DND-41 (cell line): ENCODE results near the gene LRRC10B.

Source experiments
- CTCF ChIP-seq: IDR thresholded peaks from 2 replicates; pipeline ENCODE4 v1.5.1; 2012; ENCODE audit warnings: borderline replicate concordance, low read length, moderate library complexity, mild to moderate bottlenecking; ENCODE audit not compliant: poor library complexity, severe bottlenecking; ENCODE audit errors: extremely low read depth
- EZH2 ChIP-seq: IDR thresholded peaks from 3 replicates; pipeline ENCODE4 v1.6.1; 2012; ENCODE audit warnings: borderline replicate concordance, low read depth, mild to moderate bottlenecking, moderate library complexity, low read length, inconsistent platforms; ENCODE audit not compliant: severe bottlenecking

GRCh38 chr11:61488651-61489291 is 19.8 kb upstream of the LRRC10B start:
- TF ChIP-seq CTCF, result no peak
- TF ChIP-seq EZH2, result no peak
